Fibroblast of the aortic adventitia (primary cell): ENCODE results near the gene MRTFA. TPM values are rescaled to one million over a fixed set of nuclear protein-coding genes. Genes with fewer than 3 reads are reported as not detected.
A peak's percentile ranks its signal among the peaks of the same experiment; 100 is the strongest.

ENCODE experiments used
- DNase-seq: peaks from one replicate; pipeline ENCODE4 v3.0.0-alpha.2; 2010; ENCODE audit warnings: low read depth
- H3K4me3 ChIP-seq: 2 replicates; pipeline ENCODE4 v1.5.1; 2011; ENCODE audit warnings: low read depth, mild to moderate bottlenecking, control low read depth, low read length, moderate library complexity
- CTCF ChIP-seq: IDR thresholded peaks from 2 replicates; pipeline ENCODE4 v1.5.1; 2011; ENCODE audit warnings: mild to moderate bottlenecking, low read length, control low read depth, inconsistent platforms; ENCODE audit not compliant: insufficient read depth
- total RNA-seq: library from RNA; depleted of rRNA; stranded (reverse); fragments of >200 nt; gene quantifications from 2 replicates; pipeline ENCODE4 v1.2.3, GENCODE V29; 2012; ENCODE audit warnings: low replicate concordance

The MRTFA gene
- total RNA-seq, 1 donor = 25.8 TPM

- peak; percentile 30 for DNase-seq
- no peak for TF ChIP-seq CTCF
- H3K4me3 ChIP-seq = no peak overlapping the region
Measured at GRCh38 chr22:40620464-40621046, 16.0 kb downstream of the MRTFA start.

- no peak overlapping the region for H3K4me3 ChIP-seq
- no peak for DNase-seq
- TF ChIP-seq CTCF = no peak
Measured at GRCh38 chr22:40618400-40618799, 18.1 kb downstream of the MRTFA start.

GRCh38 chr22:40616578-40616977 is 19.9 kb downstream of the MRTFA start:
- no peak for TF ChIP-seq CTCF
- H3K4me3 ChIP-seq = no peak overlapping the region
- no peak for DNase-seq

GRCh38 chr22:40613067-40613466 is 23.5 kb downstream of the MRTFA start:
- DNase-seq = no peak
- no peak overlapping the region for H3K4me3 ChIP-seq
- TF ChIP-seq CTCF = no peak

DNA sequence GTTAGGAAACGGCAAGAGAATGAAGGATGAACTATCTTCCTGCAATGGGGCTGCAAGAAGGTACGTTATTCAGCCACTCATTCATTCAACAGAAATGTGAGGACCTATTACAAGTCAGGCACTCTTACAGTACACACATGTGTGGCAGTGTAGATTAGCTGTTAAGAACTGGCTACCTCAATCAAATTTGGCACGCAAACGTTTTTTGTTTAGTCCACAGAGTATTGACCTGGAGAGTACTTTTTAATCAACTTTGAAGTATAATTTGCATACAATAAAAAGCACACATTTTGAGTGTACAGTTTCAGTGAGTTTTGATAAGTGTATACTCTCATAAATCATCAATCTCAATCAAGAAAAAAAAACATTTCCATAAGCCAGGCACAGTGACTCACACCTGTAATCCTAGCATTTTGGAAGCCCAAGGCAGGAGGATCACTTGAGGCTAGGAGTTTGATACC is 24.2 kb downstream of the MRTFA start:
- DNase-seq = no peak
- TF ChIP-seq CTCF = no peak
- no peak overlapping the region for H3K4me3 ChIP-seq

GRCh38 chr22:40611606-40612005 is 24.9 kb downstream of the MRTFA start:
- TF ChIP-seq CTCF = no peak
- DNase-seq = no peak
- H3K4me3 ChIP-seq = no peak overlapping the region

- DNase-seq = peak; percentile 36
- no peak for TF ChIP-seq CTCF
- no peak overlapping the region for H3K4me3 ChIP-seq
Measured at GRCh38 chr22:40610329-40610850, 26.1 kb downstream of the MRTFA start.
